GM19193 (cell line): ENCODE data around the gene PCED1B.

Experiments
- POLR2A ChIP-seq: IDR thresholded peaks from 4 replicates; pipeline ENCODE4 v1.6.1; 2011; ENCODE audit not compliant: insufficient read depth, insufficient read length; ENCODE audit errors: extremely low read depth

The PCED1B gene

GRCh38 chr12:47242426-47242825 lies 163.0 kb downstream of the PCED1B start:
- TF ChIP-seq POLR2A = no peak

- TF ChIP-seq POLR2A = no peak
Measured at GRCh38 chr12:47244835-47245234, 165.4 kb downstream of the PCED1B start.

GRCh38 chr12:47245623-47246022 lies 166.2 kb downstream of the PCED1B start:
- no peak for TF ChIP-seq POLR2A

GRCh38 chr12:47247418-47247817 lies 168.0 kb downstream of the PCED1B start:
- TF ChIP-seq POLR2A = no peak

GRCh38 chr12:47249082-47249481 lies 169.7 kb downstream of the PCED1B start:
- no peak for TF ChIP-seq POLR2A

- TF ChIP-seq POLR2A = no peak
Measured at GRCh38 chr12:47249719-47250357, 170.4 kb downstream of the PCED1B start.

GRCh38 chr12:47251919-47252318 lies 172.5 kb downstream of the PCED1B start:
- TF ChIP-seq POLR2A = no peak

GRCh38 chr12:47264951-47265350 lies 185.5 kb downstream of the PCED1B start:
- TF ChIP-seq POLR2A = no peak

- no peak for TF ChIP-seq POLR2A
Measured at GRCh38 chr12:47265391-47265790, 186.0 kb downstream of the PCED1B start.

GRCh38 chr12:47267571-47267970 lies 188.2 kb downstream of the PCED1B start:
- no peak for TF ChIP-seq POLR2A

GRCh38 chr12:47268501-47269454 lies 189.4 kb downstream of the PCED1B start:
- no peak for TF ChIP-seq POLR2A

GRCh38 chr12:47269916-47270315 lies 190.5 kb downstream of the PCED1B start:
- TF ChIP-seq POLR2A = no peak

GRCh38 chr12:47270782-47271664 lies 191.6 kb downstream of the PCED1B start:
- no peak for TF ChIP-seq POLR2A

- TF ChIP-seq POLR2A = no peak
Measured at GRCh38 chr12:47271800-47272239, 192.4 kb downstream of the PCED1B start.
